Coronary artery (tissue), 2 donors: ENCODE results near the gene SIGLEC12.

ENCODE experiments used
- DNase-seq: peaks from one replicate; pipeline ENCODE4 v3.0.0-alpha.2; 2017; ENCODE audit warnings: low spot score
- H3K27ac ChIP-seq, 2 donors: fragments of 200-600 bp; sonication (generic); one replicate each; pipeline ENCODE4 v1.5.1; 2016 to 2019
- H3K4me3 ChIP-seq: fragments of 200-600 bp; sonication (generic); 2 replicates; pipeline ENCODE4 v1.5.1; 2016; ENCODE audit warnings: mild to moderate bottlenecking, moderate library complexity
- CTCF ChIP-seq: fragments of 200-600 bp; sonication (generic); IDR thresholded peaks from one replicate; pipeline ENCODE4 v1.5.1; 2019; ENCODE audit warnings: antibody characterized with exemption

The SIGLEC12 gene

DNA sequence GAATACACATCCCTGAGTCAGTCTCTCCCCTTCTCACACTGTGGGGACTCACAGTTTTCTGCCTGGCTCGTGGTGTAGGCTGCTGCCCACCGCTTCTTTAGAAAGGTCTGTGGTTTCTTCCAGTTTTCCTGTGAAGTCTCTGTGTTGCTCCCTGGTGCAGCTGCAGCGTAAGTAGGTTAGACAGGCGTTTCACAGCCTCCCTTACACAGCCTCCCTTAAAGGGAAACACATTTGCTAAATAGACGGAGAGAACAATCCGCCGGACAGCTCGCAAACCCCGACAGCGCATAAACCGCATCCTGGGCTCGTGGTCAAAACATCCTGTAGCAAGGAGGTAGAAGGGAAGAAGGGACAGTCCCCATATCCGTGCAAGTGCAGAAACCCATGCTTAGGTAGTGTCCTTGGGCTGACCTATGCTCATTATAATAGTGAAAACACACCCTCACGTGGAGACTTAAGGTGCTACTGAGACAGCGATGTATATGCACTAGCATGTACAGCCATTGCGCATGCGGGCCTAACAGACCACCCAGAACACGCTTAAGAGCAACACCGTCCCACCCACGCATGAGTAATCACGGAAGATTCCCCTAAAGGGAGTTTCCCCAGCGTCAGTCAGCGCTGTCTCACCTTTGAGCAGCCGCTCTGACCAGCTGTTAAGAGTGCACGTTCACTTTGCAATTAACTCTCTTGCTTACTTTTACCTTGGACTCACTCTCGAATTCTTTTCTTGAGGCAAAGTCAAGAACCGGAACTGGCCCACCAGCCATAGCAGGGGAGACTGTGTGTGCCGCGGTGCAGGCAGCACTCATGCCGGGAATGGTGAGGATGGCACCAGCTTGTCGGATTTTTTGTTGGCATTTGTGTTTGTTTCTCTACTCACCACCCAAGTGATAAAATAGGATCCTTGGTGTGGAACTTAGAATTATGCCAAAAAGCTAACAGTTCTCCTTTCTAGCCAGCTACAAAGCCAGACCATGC is 59.9 kb downstream of the SIGLEC12 start:
- no peak for DNase-seq
- H3K4me3 ChIP-seq: no peak overlapping the region
- no peak for TF ChIP-seq CTCF

More for the DNA sequence above, 59.9 kb downstream of the SIGLEC12 start:
- H3K27ac ChIP-seq: no peak overlapping the region
